GM08714 (cell line): ENCODE data around the gene SMG7.

Source experiments
- H3K4me3 ChIP-seq: fragments of 200-500 bp; sonication (Bioruptor generic); 2 replicates; pipeline ENCODE4 v1.5.1; 2014; ENCODE audit warnings: mild to moderate bottlenecking, low read length, inconsistent platforms
- ZNF274 ChIP-seq: IDR thresholded peaks from 2 replicates; pipeline ENCODE4 v1.6.1; 2012; ENCODE audit warnings: mild to moderate bottlenecking, low read depth, low read length

Gene SMG7

GRCh38 chr1:183480971-183481441, 8.7 kb downstream of the SMG7 start:
- TF ChIP-seq ZNF274, result no peak
- peak overlapping the region; percentile 19; the same call in 1 of the 2 replicates for H3K4me3 ChIP-seq

- H3K4me3 ChIP-seq, result no peak overlapping the region
- TF ChIP-seq ZNF274, result no peak
Measured at GRCh38 chr1:183483224-183483623, 10.9 kb downstream of the SMG7 start.

GRCh38 chr1:183484254-183484653, 12.0 kb downstream of the SMG7 start:
- no peak overlapping the region for H3K4me3 ChIP-seq
- TF ChIP-seq ZNF274, result no peak

- no peak for TF ChIP-seq ZNF274
Measured at GRCh38 chr1:183484851-183485250, 12.6 kb downstream of the SMG7 start.

GRCh38 chr1:183487674-183488442, 15.6 kb downstream of the SMG7 start:
- TF ChIP-seq ZNF274, result no peak
- H3K4me3 ChIP-seq, result no peak overlapping the region

More at GRCh38 chr1:183484851-183485250, 12.6 kb downstream of the SMG7 start:
- H3K4me3 ChIP-seq, result no peak overlapping the region

- H3K4me3 ChIP-seq, result no peak overlapping the region
- TF ChIP-seq ZNF274, result no peak
Measured at GRCh38 chr1:183490932-183491331, 18.6 kb downstream of the SMG7 start.

GRCh38 chr1:183493540-183494245, 21.4 kb downstream of the SMG7 start:
- no peak for TF ChIP-seq ZNF274
- H3K4me3 ChIP-seq, result no peak overlapping the region

GRCh38 chr1:183495420-183495819, 23.1 kb downstream of the SMG7 start:
- H3K4me3 ChIP-seq, result no peak overlapping the region
- TF ChIP-seq ZNF274, result no peak

GRCh38 chr1:183497218-183497617, 24.9 kb downstream of the SMG7 start:
- H3K4me3 ChIP-seq, result no peak overlapping the region
- TF ChIP-seq ZNF274, result no peak

GRCh38 chr1:183498342-183498991, 26.2 kb downstream of the SMG7 start:
- no peak for TF ChIP-seq ZNF274
- H3K4me3 ChIP-seq, result no peak overlapping the region

GRCh38 chr1:183505454-183506089, 33.3 kb downstream of the SMG7 start:
- H3K4me3 ChIP-seq, result no peak overlapping the region
- TF ChIP-seq ZNF274, result no peak

- no peak for TF ChIP-seq ZNF274
- no peak overlapping the region for H3K4me3 ChIP-seq
Measured at GRCh38 chr1:183506561-183506960, 34.3 kb downstream of the SMG7 start.

- no peak overlapping the region for H3K4me3 ChIP-seq
- no peak for TF ChIP-seq ZNF274
Measured at GRCh38 chr1:183508694-183509093, 36.4 kb downstream of the SMG7 start.

- H3K4me3 ChIP-seq, result no peak overlapping the region
- no peak for TF ChIP-seq ZNF274
Measured at GRCh38 chr1:183512450-183512849, 40.2 kb downstream of the SMG7 start.
